ENCODE data around the gene LILRA2.

DNA sequence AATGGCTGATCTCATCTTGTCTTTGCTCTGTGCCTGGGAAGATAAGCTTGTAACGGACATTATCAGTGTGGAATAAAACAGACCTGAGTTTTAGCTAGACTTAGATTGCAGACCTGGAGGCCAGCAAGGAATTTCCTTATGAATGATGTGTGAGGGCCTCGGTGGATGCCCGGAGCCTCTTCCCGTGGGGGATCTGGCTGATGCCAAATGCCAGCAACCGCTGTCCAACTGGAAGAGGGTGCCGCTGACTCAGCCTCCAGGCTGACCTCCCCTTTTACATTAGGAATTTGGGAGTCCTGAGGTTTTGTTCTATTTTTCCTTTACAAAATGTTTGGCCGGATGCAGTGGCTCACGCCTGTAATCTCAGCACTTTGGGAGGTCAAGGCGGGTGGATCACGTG is 19.6 kb upstream of the LILRA2 start:
- TF ChIP-seq, protein P1, sequence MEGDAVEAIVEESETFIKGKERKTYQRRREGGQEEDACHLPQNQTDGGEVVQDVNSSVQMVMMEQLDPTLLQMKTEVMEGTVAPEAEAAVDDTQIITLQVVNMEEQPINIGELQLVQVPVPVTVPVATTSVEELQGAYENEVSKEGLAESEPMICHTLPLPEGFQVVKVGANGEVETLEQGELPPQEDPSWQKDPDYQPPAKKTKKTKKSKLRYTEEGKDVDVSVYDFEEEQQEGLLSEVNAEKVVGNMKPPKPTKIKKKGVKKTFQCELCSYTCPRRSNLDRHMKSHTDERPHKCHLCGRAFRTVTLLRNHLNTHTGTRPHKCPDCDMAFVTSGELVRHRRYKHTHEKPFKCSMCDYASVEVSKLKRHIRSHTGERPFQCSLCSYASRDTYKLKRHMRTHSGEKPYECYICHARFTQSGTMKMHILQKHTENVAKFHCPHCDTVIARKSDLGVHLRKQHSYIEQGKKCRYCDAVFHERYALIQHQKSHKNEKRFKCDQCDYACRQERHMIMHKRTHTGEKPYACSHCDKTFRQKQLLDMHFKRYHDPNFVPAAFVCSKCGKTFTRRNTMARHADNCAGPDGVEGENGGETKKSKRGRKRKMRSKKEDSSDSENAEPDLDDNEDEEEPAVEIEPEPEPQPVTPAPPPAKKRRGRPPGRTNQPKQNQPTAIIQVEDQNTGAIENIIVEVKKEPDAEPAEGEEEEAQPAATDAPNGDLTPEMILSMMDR (optimal IDR thresholded peaks at IDR 0.05 in 1 of 3, IDR thresholded peaks at IDR 0.05 in 1 of 3, conservative IDR thresholded peaks at IDR 0.05 in 1 of 3; ENCODE audit: extremely low read depth in 1 of 3, insufficient read depth in 2 of 3, low read length in 3 of 3), result no peak
- no peak for TF ChIP-seq EZH2 (IDR thresholded peaks at IDR 0.05; ENCODE audit: low read length)
